COR-L47 (cell line): Measurements from ENCODE around the gene THUMPD1.
"Not testable (repeated sequence)": the region's sequence is repeated elsewhere in the genome, so short reads cannot be mapped to it uniquely, and the experiment has no call there.

Experiments
- DNase-seq: peaks from one replicate; lab custom pipeline; 2025; lab: John Stamatoyannopoulos, UW

Gene THUMPD1, protein sequence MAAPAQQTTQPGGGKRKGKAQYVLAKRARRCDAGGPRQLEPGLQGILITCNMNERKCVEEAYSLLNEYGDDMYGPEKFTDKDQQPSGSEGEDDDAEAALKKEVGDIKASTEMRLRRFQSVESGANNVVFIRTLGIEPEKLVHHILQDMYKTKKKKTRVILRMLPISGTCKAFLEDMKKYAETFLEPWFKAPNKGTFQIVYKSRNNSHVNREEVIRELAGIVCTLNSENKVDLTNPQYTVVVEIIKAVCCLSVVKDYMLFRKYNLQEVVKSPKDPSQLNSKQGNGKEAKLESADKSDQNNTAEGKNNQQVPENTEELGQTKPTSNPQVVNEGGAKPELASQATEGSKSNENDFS

GRCh38 chr16:20741554-20742285 is at the start of gene THUMPD1:
TSS of gene THUMPD1 (minus strand) at chr16:20741818. CDS start at chr16:20741739, 79 bp downstream.
- peak; percentile 92 for DNase-seq

GRCh38 chr16:20789130-20789529 is 47.5 kb upstream of the THUMPD1 start:
- no peak for DNase-seq

- DNase-seq = no peak
Measured at GRCh38 chr16:20784204-20784603, 42.6 kb upstream of the THUMPD1 start.

GRCh38 chr16:20782470-20782869 is 40.9 kb upstream of the THUMPD1 start:
- no peak for DNase-seq

DNA sequence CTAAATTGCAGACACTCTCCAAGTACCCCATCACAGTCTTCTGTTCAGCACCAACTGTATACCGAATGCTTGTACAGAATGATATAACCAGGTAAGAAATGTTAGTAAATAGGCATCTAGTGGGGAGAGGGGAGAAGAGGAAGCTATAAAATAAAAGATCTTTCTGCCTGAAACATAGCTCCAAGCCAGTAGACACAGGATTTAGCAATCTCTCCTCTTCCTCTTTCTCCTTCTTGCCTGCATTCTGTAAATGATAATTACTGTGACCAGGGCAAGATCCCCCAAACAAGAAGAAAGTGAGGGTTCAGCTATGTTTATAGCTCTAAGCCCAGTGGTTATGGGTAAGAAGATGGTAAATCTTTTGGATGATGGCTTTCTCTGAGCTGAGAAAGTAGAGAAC is 40.1 kb upstream of the THUMPD1 start:
- no peak for DNase-seq

GRCh38 chr16:20774703-20775362 is 33.2 kb upstream of the THUMPD1 start:
- peak; percentile 42 for DNase-seq

GRCh38 chr16:20773679-20774078 is 32.1 kb upstream of the THUMPD1 start:
- no peak for DNase-seq

DNA sequence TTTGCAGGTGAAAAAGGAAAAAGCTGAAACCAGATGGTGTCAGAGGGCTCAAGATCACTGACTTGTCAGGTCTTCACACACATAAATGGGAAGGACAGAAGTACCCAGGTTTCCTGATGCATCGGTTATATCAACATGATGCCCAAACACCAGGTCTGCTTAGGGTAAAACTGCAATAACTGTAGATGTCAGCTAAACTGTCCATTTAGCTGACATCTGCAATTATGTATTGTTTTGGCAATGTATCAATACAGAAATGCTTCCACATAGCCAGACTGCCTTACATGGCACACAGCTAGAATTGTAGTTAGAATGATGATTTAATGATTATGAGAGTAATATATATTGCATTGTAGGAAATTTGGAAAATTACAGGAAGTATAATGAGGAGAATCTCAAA is 27.2 kb upstream of the THUMPD1 start:
- no peak for DNase-seq

DNA sequence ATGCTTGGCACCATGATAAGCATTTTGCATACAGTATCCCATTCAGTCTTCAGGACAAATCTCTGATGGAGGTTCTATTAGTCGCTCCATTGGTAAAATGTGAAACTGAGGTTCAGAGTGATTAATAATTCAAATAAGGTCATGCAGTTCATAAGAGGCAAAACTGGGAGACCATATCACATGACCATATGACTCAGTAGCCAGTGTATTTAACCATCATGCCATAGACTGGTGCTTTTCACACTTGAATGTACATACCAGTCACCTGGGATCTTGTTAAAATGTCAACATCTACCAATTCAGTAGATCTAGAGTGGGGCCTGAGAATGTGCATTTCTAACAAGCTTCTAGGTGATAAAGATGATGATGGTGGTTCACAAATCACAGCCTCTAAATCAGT is 26.5 kb upstream of the THUMPD1 start:
- DNase-seq = no peak

- DNase-seq = no peak
Measured at GRCh38 chr16:20767577-20767976, 26.0 kb upstream of the THUMPD1 start.

DNA sequence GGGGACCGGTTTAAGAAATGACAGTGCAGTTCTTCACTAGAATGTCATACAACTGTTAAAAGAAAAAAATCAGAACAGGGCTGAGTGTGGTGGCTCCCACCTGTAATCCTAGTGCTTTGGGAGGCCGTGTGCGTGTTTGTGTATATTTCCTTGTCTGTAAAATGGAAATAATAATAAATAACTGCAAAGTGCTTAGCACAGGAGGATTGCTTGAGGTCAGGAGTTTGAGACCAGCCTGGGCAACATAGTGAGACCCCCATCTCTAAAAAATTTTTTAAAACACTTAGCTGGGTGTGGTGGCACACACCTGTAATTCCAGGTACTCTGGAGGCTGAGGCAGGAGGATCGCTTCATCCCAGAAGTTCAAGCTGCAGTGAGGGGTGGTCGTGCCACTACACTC is 24.7 kb upstream of the THUMPD1 start:
- no peak for DNase-seq

DNA sequence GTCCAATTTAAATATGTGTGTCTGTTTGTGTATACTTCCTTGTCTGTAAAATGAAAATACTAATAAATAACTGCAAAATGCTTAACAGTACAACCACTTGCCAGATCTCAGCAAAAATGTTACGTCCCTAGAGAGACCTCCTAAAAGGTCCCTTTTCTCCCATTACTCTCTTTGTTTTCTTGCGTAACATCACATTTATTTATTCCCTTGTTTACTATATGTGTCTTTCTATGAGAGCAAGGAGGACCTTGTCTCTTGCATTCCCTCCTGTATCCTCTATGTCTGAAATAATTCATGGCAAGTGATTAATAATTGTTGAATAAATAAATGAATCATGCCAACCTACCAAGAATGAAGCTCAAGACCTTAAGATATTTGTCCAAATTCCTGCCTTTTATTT is 24.1 kb upstream of the THUMPD1 start:
- DNase-seq = no peak

DNA sequence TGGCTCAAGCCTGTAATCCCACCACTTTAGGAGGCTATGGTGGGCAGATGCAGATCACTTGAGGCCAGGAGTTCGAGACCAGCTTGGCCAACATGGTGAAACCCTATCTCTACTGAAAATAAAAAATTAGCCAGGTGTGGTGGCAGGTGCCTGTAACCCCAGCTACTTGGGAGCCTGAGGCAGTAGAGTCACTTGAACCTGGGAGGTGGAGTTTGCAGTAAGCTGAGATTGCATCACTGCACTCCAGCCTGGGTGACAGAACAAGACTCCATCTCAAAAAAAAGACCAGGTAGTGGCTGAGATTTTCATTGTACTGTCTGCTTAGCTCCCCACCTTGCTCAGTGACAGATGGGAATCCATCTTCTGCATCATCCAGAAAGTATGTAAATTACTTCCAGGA is 22.8 kb upstream of the THUMPD1 start:
- DNase-seq = not testable (repeated sequence)

GRCh38 chr16:20763461-20764232 is 22.0 kb upstream of the THUMPD1 start, which contains the start of gene ACSM3:
TSS of gene ACSM3 (plus strand) at chr16:20764014. CDS start at chr16:20770035, 6,021 bp downstream.
- no peak for DNase-seq

- DNase-seq = no peak
Measured at GRCh38 chr16:20762404-20763123, 20.9 kb upstream of the THUMPD1 start.

GRCh38 chr16:20761175-20761574 is 19.6 kb upstream of the THUMPD1 start:
- DNase-seq = no peak

- no peak for DNase-seq
Measured at GRCh38 chr16:20760346-20760745, 18.7 kb upstream of the THUMPD1 start.

GRCh38 chr16:20755799-20756198 is 14.2 kb upstream of the THUMPD1 start:
- not testable (repeated sequence) for DNase-seq

- no peak for DNase-seq
Measured at GRCh38 chr16:20755238-20755637, 13.6 kb upstream of the THUMPD1 start.

- DNase-seq = no peak
Measured at GRCh38 chr16:20753727-20754126, 12.1 kb upstream of the THUMPD1 start.

DNA sequence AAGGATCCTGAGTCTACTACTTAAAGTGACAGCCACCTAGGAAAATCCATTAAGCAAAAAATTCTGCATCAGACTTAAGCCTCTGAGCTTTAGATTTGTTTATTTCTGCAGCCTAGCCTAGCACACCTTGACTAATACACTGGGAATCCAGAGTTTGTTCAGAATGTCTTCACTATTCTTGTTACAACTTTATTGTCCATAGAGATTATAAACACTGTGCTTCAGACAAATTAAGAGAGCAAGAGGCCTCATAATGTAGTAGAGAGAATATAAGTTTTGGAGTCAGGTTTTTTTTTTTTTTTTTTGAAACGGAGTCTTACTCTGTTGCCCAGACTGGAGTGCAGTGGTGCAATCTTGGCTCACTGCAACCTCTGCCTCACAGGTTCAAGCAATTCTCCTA is 8.9 kb upstream of the THUMPD1 start:
- DNase-seq = no peak
